Thyroid gland (tissue), 4 donors: ENCODE measurements around the gene PPP1R2.

Experiments
- POLR2A ChIP-seq, 2 donors: fragments of 450-650 bp; IDR thresholded peaks; one replicate each; pipeline ENCODE4 v1.6.1; 2017; ENCODE audit warnings: antibody characterized with exemption in 2 of 2, mild to moderate bottlenecking in 2 of 2, moderate library complexity in 1 of 2
- TF ChIP-seq, protein P1 (sequence below), 6 experiments: fragments of 200-600 bp in 3 of 6; fragments of 450-650 bp in 3 of 6; sonication (generic) in 3 of 6; IDR thresholded peaks; one replicate each; pipeline ENCODE4 v1.5.1; 2016 to 2019; ENCODE audit warnings: antibody characterized with exemption in 6 of 6, mild to moderate bottlenecking in 2 of 6, inconsistent platforms in 1 of 6, moderate library complexity in 1 of 6

DNA sequence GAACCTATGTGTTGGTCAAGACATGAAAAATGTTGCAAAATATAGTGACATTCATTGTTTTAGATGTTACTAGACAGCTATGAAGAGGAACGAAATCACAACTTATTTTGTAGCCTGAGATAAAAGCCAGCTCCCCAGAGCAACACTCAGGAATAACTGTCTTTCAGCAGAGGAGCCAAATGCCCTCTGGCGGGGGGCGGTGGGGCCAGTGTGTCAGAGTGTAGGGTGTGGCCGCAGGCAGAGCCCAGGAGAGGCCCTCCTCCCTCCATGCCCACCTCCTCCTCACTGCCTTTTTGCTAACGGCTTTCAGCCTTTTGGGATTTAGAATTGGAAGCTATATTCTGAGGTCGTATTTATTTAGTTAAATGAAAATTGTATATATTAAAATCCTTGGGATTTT, 23.7 kb upstream of the PPP1R2 start:
- TF ChIP-seq, protein P1, sequence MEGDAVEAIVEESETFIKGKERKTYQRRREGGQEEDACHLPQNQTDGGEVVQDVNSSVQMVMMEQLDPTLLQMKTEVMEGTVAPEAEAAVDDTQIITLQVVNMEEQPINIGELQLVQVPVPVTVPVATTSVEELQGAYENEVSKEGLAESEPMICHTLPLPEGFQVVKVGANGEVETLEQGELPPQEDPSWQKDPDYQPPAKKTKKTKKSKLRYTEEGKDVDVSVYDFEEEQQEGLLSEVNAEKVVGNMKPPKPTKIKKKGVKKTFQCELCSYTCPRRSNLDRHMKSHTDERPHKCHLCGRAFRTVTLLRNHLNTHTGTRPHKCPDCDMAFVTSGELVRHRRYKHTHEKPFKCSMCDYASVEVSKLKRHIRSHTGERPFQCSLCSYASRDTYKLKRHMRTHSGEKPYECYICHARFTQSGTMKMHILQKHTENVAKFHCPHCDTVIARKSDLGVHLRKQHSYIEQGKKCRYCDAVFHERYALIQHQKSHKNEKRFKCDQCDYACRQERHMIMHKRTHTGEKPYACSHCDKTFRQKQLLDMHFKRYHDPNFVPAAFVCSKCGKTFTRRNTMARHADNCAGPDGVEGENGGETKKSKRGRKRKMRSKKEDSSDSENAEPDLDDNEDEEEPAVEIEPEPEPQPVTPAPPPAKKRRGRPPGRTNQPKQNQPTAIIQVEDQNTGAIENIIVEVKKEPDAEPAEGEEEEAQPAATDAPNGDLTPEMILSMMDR (IDR thresholded peaks at IDR 0.05) = no peak
- no peak for TF ChIP-seq POLR2A (IDR thresholded peaks at IDR 0.05)
